Measurements from ENCODE around the gene ERAS.

- TF ChIP-seq, protein P1, sequence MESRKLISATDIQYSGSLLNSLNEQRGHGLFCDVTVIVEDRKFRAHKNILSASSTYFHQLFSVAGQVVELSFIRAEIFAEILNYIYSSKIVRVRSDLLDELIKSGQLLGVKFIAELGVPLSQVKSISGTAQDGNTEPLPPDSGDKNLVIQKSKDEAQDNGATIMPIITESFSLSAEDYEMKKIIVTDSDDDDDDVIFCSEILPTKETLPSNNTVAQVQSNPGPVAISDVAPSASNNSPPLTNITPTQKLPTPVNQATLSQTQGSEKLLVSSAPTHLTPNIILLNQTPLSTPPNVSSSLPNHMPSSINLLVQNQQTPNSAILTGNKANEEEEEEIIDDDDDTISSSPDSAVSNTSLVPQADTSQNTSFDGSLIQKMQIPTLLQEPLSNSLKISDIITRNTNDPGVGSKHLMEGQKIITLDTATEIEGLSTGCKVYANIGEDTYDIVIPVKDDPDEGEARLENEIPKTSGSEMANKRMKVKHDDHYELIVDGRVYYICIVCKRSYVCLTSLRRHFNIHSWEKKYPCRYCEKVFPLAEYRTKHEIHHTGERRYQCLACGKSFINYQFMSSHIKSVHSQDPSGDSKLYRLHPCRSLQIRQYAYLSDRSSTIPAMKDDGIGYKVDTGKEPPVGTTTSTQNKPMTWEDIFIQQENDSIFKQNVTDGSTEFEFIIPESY (IDR thresholded peaks at IDR 0.05; ENCODE audit: borderline replicate concordance, low read depth) = no peak
- no peak for TF ChIP-seq CTCF (IDR thresholded peaks at IDR 0.05)
These were observed 13.4 kb downstream of the ERAS start for GRCh38 chrX:48839686-48840085.
